Measurements from ENCODE around the gene ITGB4. TPM values are rescaled to one million over a fixed set of nuclear protein-coding genes. Genes with fewer than 3 reads are reported as not detected.
A peak's percentile ranks its signal among the peaks of the same experiment; 100 is the strongest.

ITGB4 gene
- total RNA-seq, 1 donor from 2014 or later: 28.4 TPM

DNA sequence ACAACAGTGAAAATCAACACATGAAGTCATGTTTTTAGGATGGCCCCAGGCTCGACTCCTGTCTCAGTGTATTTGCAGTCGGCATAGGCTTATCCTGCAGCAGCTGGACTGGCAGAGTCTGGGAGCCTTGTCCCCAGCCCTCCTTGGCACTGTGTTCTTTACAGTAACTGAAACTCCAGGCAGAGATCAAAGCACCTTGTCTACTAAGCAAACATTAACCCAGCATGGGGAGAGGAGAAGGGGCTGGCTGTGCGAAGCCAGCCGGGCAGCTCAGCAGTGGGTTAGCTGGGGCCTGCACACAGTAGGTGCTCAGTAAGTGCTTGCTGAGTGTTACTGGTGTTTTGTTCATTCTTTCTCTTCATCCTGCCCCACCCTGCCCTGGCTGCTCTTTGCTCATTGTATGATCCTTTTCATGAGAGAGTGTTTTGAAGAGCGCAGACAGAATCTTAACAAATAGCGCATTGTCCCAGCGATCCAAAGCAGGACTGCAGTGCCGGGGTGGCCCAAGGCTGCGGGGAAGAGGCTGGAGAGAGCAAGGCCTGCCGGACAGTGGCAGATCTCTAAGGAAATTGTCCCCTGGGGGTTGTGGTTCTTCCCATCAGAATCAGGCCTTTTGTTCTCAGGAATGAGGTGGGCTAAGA, 23.5 kb upstream of the ITGB4 start:
- DNase-seq (ENCODE audit: low spot score): no peak

DNA sequence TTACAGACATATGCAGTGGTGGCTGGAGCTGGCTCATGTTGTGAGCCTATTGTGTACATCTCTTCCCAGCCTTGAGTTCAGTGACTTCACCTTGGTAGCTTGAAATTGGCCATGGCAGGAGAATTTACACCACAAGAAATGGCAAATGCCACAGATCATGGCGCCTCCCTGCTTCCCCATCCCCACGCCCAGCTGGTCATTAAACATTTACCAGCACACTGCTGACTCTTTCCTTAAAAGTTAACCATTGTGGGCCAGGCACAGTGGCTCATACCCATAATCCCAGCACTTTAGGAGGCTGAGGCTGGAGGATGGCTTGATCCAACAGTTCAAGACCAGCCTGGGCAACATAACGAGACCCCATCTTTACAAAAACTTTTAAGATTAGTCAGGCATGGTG, 22.6 kb upstream of the ITGB4 start:
- no peak for DNase-seq (ENCODE audit: low spot score)

DNA sequence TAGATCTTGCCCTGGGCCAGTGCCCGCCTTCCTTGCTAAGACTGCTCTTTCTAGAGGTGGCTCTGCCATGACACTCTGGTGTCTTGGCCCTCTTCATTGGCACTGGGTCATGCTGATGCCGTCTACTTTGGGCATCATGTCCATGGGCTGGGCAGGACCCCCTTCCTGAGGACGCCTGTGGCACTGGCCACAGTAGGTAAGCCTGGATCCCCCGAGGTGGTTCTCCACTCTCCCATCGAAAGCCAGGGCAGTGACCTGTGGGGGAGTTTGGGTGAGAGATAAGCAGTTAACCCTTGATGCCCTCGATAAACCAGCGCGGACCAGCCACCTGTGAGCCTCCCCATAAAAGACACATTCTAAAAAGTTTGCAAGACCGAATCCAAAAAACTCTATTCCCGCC, 20.0 kb upstream of the ITGB4 start:
- DNase-seq (ENCODE audit: low spot score): no peak

DNA sequence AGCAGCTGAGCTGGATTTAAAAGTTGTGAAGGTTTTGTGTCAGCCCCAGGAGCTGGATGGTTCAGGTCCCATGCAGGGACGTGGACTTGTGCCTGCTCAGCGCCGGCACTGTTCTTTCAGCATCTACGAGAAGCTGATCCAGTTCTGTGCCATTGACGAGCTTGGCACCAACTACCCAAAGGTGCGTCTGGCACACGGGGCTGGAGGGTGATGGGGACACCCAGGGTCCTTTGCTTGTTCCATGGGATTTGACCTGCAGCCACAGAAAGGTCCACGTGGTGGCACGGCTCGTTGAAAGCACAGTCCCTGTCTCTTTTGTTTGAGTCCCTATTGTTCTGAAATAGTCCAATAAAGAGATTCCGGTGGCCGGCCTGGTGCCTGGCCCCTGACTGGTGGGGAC, 18.1 kb upstream of the ITGB4 start:
- no peak for DNase-seq (ENCODE audit: low spot score)

DNA sequence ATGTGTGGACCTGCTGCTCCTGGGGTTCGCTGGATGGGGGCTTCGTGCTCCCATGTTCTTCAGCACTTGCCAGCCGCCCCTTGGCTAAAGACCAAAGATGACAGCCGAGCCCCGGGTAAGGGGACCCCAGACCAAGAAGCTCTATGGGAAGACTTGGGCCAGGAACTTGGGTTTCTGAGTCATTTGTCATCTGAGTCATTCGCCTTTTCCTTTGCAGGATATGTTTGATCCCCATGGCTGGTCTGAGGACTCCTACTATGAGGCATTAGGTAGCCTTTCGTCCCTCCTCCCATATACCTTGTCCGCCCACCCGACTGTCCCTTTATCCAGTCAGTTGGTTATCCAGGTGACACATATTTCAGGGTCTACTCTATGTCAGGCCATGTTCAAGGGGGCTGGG, 17.7 kb upstream of the ITGB4 start:
- no peak for DNase-seq (ENCODE audit: low spot score)

DNA sequence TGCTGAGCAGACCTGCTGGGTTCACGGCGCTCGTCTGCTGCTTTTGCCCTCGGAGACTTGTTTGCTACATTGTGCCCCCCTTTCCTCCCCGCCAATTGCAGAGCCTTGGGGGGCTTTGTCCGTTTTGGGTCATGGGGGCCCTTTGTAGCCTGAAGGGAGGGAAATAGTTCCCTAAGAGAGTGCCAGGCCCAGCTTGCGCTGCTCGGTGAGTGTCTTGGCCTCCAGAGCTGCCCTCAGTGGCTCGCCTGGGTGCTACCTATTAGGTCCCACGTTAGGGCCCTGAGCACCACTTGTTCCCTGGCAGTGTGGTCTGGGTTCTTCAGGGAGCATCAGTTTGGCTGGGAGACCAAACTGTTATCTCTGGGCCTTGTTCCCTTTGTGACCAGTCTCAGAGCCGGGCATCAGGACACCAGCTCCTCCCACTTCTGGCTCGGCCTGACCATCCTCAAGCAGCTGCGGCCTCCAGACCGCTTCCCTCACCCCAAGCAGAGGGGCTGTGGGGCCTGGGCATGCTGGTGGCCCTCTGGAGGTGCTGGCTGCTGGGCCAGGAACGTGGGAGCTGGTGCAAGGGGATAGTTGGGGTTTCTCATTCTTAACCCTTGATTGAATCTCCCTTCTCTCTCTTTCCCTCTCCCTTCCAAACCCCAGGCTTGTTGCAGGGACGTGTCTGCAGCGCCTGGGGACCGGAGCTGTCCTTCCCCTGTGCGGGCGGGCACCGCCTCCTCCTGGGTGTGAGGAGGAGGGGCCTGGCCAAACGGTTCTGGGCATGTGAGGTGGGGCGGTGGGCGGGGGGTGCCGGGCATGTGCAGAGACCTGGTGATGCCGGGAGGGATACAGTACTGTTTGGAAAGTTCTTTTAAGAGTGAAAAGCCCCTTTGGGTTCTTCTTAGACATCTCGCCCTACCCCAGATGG, 16.0 kb upstream of the ITGB4 start:
- DNase-seq (ENCODE audit: low spot score): no peak

DNA sequence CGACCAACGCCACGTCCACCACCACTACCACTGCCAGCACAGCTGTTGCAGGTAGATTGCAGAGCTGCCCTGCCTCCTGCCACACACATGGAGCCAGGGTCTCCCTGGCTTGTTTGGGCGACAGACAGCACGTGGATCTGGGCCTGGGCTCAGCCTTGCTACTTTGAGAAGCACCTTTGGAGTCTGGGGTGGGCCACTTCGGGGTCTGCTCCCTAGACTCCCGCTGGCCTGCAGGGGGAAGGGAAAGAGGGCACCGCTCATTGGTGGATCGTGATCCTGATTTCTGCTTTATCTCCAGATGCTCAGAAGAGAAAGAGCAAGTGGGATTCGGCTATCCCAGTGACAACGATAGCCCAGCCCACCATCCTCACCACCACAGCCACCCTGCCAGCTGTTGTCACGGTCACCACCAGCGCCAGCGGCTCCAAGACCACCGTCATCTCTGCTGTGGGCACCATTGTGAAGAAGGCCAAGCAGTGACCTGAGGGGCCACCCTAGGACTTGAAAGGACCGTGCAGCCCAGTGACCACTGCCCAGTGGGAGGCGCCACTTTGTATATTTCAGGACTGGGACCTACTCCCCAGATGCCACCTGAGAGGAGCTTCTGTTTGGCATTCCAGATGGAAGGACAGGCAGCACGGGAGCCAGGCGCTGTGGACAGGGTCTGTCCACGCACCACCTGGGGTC, 15.1 kb upstream of the ITGB4 start:
- no peak for DNase-seq (ENCODE audit: low spot score)

DNA sequence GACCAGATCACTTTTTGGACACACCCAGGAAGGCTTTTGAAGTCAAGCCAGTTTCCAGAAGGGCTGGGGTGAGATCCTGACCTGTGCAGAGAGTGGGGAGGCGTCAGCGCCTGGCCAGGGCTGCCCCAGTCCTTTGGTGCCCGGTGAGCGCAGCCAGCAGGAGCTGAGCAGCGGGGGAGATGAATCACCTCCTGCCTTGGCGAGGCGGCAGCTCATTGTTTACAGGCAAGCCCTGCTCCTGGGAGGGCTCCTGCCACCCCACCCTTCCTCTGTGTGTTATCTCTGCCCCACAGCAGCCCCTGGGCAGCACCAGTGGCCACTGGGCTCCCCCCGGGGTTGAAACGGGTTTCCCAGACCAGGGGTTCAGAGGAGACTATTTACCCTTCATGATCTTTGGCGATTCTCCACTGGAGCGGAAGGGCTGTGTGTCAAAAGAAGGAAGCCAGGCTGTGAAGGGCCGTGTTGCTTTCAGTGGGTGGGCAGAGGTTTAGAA, 14.1 kb upstream of the ITGB4 start:
- no peak for DNase-seq (ENCODE audit: low spot score)

DNA sequence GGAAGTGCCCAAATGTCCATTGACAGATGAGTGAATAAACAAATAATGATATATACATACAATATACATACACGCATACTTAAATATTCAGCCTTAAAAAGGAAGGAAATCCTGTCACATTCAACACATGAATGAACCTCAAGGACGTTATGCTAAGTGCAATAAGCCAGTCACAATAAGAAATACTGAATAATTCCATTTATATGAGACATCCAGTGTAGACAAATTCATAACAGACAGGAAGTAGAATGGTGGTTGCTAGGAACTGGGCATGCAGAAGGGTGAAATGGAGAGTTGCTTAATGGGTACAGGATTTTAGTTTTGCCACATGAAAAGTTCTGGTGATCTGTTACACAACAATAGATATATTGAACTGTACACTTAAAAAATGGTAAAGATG, 8.8 kb upstream of the ITGB4 start:
- DNase-seq (ENCODE audit: low spot score): no peak

DNA sequence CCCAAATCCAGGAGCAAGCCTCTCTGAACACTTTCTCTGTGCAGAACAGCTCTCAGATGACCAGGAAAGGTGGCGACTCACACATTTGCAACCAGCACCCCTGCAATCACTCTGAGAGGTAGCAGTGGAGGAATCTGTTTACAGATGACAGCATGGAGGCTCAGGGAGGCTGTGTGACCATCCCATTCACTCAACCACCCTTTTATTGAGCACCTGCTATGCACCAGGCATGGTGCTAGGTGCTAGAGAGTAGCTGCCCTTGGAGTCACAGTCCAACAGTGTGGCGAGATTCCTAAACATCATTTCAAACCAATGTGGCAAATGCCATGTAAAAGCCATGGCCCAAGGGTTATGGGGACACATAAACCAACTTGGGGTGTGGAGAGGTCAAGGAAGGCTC, 1.5 kb upstream of the ITGB4 start:
- DNase-seq (ENCODE audit: low spot score): no peak

DNA sequence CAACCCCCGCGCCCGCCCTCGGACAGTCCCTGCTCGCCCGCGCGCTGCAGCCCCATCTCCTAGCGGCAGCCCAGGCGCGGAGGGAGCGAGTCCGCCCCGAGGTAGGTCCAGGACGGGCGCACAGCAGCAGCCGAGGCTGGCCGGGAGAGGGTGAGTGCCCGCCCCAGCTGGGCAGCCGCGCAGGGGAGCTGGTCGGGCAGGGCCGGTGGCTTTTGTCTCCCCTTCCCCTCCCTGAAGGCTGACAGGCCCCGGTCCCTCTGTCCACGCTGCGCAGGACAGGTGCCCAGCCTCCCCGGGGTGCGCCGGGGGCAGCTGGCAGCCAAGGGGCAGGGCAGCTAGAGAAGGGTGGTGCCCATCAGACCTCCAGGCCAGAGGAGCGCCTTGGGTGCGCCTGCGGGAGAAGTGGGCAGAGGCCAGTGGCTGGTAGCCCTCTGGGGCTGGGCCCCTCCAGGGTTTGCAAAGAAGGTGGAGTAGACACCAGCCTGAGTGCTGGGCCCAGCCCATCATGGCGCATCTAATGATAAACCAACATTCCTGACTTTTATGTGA, 278 bp downstream of the ITGB4 start:
- DNase-seq (ENCODE audit: low spot score): no peak

DNA sequence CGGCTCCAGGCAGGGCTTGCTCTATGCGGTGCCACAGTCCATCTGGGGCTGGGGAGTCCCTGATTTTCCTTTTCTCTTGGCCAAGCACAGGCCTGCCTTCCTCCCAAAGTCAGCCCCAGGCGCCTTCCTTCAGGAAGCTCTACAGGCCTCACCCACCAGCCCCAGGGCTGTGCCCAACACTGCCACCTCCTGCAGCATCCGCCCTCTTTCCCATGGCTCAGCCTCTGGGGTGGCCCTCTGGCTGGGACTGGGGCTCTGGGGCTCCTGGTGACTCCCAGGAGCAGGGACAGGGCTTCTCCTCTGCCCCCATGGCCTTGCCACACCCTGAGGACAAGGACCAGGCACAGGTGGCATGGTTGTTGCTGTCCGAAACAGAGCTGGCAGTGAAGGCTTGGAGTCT, 817 bp downstream of the ITGB4 start:
- DNase-seq (ENCODE audit: low spot score): peak; percentile 18

DNA sequence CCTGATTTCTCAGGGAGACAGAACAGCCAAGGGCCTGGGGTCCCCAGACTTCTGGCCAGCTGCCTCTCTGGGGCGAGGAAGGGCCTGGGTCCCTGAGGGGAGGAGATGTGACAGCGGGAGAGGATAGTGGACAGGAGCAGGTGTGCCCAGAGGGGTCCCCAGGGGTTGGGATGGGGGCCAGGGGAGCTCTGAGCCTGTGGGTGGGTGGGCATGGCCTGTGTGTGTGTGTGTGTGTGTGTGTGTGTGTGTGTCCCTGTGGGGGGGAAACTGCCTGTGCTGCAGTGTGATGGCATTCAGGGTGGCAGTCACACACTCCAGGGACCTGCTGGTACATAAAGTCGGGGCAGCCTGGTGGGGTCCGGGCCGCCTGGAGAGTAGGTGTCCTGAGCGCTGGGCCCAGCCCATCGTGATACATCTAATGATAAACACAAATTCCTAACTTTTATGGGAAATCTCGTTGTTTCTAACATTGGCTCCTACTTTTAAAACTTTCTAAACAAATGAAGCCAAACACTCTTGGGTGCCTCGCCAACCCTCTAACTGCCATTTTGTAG, 1.4 kb downstream of the ITGB4 start:
- DNase-seq (ENCODE audit: low spot score): no peak

DNA sequence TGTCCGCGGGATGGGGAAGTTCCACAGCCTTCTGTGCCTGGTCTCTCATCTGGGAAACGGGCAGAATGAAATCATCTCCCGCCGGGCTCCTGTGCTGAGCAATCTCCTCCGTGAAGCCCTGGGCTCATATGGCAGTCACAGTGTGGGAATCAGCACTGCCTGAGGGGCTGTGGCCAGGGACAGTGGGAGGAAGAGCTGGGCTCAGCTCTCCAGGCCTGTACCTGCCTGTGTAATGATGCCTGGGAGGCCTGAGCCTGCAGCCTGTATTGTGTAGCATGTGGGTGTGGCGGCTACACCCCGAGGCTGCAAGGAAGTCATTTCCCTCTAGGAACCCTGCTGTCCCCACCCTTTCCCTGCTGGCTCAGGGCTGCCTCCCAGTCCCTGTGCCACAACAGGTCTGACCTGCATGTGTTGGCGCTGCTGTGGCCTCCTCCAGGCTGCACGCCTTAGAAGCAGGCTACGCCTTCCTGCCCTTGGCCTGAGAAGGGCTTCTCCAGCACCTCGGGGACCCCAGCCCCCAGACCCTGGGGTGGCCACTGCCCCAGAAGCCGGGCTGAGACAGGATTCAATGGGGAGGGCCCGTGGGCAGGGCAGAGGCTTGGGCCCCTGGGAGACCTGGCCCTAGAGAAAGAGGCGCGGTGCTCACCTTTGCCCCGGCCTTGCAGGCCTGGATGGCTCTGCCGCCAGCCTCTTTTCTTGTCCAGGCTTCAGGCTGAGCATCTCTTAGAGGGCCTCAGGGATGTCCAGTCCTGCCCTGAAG, 2.1 kb downstream of the ITGB4 start:
- peak; percentile 15 for DNase-seq (ENCODE audit: low spot score)

DNA sequence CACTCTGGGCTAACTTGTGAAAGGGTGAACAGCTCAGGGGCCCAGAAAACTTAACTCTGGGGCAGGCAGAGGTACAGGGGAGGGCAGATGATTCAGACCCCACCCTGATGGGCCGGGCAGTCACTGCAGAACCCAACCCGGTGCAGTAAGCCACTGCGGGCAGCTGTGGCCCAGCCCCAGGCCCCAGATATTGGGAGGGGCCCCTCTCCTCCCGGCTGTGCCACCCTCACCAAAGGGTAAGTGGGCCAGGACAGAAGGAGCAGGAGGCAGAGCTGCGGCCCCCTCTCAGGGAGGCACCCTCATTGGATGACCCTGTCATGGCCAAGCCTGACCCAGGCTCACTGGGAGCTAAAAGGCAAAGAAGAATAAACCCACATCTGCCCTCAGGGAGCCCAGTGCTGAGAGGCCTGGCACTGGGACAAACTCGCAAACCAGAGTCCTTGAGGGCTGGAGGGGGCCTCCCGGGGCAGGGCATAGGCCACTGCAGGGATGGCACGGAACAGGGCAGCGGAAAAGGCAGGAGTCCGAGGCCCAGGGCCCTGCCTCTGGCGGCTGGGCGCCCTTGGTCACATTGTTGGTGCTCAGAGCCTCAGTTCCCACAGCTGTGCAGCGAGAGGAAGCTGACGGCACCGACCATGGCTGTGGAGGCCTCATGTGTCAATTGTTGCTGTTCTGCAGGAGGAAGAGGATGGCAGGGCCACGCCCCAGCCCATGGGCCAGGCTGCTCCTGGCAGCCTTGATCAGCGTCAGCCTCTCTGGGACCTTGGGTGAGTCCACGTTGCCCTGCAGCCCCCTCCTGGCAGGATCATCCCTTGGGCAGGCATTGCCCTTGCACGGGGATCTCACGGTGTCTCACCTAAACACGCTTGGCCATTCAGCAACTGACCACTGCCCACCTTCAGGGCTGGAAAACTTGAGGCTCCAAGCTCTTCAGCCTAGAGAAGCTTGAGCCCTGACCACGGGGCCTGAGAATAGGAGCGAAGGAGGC, 3.1 kb downstream of the ITGB4 start:
- no peak for DNase-seq (ENCODE audit: low spot score)

DNA sequence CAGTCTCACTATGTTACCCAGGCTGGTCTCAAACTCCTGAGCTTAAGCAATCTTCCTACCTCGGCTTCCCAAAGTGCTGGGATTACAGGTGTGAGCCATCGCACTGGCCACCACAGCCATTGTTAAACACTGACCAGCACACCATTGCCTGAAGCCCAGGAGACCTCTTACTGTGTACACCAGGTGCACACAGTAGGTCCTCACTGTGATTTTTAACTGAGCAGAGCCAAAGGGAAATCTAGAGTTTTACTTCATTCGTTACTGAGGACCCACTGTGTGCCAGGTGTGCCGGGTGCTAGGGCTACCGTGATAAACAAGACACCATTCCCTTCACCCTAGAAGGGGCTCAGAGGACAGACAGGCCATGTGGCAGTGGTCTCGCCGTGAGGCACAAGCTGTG, 4.2 kb downstream of the ITGB4 start:
- DNase-seq (ENCODE audit: low spot score): no peak

DNA sequence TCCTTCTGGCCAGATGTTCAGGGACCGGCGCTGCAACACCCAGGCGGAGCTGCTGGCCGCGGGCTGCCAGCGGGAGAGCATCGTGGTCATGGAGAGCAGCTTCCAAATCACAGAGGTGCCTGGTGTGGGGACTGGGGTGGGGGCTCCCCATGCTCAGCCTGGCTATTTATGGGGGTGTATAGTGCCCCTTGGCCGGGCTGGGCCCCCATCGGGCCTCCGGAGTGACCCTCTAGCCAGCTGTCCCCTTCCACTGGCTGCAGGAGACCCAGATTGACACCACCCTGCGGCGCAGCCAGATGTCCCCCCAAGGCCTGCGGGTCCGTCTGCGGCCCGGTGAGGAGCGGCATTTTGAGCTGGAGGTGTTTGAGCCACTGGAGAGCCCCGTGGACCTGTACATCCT, 6.1 kb downstream of the ITGB4 start:
- DNase-seq (ENCODE audit: low spot score): no peak

DNA sequence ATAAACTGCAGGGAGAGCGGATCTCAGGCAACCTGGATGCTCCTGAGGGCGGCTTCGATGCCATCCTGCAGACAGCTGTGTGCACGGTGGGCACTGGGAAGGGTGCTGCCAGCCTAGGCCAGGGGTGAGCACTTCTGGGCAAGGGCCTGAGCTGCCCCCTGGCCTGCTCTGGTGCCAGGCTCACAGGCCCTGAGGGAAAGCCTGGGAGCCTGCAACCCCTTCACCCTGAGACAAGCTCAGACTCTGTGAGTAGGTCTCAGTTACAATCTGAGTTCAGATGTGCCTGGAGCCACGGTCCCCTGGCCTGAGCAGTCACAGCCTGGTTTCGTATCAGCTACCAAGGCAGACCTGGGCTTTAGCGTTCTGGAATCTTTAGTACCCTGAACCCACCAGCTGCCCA, 8.1 kb downstream of the ITGB4 start:
- DNase-seq (ENCODE audit: low spot score): no peak

DNA sequence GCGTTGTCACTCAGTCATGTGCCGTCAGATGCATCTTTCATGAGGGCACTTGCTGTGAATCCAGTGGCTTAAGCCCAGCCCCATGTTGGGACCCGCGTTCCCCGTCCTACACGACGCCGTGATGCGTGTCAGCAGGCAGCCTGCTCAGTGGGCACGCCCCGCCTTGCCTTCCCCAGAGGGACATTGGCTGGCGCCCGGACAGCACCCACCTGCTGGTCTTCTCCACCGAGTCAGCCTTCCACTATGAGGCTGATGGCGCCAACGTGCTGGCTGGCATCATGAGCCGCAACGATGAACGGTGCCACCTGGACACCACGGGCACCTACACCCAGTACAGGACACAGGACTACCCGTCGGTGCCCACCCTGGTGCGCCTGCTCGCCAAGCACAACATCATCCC, 8.8 kb downstream of the ITGB4 start:
- no peak for DNase-seq (ENCODE audit: low spot score)
